Brain microvascular endothelial cell (primary cell): Measurements from ENCODE around the gene CHST15.

Experiments used
- DNase-seq: peaks from one replicate; pipeline ENCODE4 v3.0.0-alpha.2; 2020
- H3K27ac ChIP-seq: fragments of 250-450 bp; sonication (Bioruptor Pico); 2 replicates; pipeline ENCODE4 v1.5.1; 2020; ENCODE audit warnings: mild to moderate bottlenecking, moderate library complexity
- H3K27me3 ChIP-seq: fragments of 250-450 bp; sonication (Bioruptor Pico); replicated peaks from 2 replicates; pipeline ENCODE4 v1.5.1; 2020; ENCODE audit warnings: mild to moderate bottlenecking
- H3K36me3 ChIP-seq: fragments of 250-450 bp; sonication (Bioruptor Pico); replicated peaks from 2 replicates; pipeline ENCODE4 v1.5.1; 2020; ENCODE audit warnings: mild to moderate bottlenecking
- H3K4me3 ChIP-seq: 2 replicates; pipeline ENCODE4 v1.5.1; 2011; ENCODE audit warnings: low read depth, mild to moderate bottlenecking, control low read depth, low read length, moderate library complexity
- in situ Hi-C: cut with HindIII; loops from 2 replicates; pipeline ENCODE4 v1.10.0; 2017; ENCODE audit warnings: low sequenced_read_pairs, low pct_ligation_motif_present
- TF ChIP-seq, protein P1 (sequence below): IDR thresholded peaks from 2 replicates; pipeline ENCODE4 v1.5.1; 2011; ENCODE audit warnings: low read depth, mild to moderate bottlenecking, moderate library complexity, low read length, control low read depth, inconsistent platforms; ENCODE audit errors: missing control alignments

The CHST15 gene, protein sequence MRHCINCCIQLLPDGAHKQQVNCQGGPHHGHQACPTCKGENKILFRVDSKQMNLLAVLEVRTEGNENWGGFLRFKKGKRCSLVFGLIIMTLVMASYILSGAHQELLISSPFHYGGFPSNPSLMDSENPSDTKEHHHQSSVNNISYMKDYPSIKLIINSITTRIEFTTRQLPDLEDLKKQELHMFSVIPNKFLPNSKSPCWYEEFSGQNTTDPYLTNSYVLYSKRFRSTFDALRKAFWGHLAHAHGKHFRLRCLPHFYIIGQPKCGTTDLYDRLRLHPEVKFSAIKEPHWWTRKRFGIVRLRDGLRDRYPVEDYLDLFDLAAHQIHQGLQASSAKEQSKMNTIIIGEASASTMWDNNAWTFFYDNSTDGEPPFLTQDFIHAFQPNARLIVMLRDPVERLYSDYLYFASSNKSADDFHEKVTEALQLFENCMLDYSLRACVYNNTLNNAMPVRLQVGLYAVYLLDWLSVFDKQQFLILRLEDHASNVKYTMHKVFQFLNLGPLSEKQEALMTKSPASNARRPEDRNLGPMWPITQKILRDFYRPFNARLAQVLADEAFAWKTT

DNA sequence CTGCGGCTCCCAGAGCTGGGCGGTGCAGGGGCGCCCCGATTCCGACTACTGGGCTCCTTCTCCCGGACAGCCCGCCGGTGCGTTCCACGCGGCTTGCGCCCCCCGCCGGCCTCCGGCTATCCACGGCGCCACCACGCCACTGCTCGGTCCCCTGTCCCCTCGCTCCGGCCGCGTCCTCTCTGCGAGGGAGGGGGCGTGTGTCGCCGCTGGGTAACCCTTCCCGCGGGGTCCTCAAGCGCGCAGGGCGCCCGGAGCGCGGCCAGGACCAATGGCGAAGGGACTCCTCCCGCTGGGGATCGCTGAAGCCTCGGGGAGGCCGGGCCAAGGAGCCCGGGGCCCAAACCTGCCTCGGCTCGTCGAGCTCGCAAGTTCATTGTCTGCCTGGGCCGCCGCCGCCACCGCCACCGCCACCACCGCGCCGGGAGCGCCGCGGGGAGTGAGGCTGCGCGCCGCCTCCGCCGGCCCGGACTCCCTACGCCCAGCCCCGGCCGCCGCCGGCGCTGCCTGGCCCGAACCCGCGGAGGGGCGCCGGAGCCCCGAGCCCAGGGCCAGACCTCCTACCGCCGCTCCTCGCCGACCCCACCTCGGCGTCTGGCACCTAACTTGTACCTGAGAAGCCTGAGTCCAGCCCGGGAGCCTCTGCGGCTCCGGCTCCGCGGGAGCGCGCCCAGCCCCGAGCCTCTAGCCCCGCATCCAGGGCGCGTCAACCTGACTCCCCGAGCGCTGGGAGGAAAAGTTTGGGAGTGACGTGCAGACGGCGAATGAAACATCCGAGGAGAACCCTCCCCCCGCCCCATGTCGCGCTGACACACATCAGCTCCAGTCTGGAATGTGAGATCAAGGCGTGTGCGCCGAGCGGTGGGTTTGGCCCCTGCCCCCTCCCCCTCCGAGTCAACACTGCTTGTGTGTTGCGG lies at the start of gene CHST15:
Gene CHST15, minus strand, starts transcription at position 739 of the 914 bp plus-strand sequence. CDS start 47,386 bp downstream, outside the sequence.
- Histone ChIP-seq H3K36me3 (no peaks in the 10 kb centered on the region), H3K4me3 (peak within 1 kb of the TSS; percentile 57), H3K27ac (peak within 1 kb of the TSS; percentile 14), H3K27me3 (peaks cover 1% of the 10 kb centered on the region)
- TF ChIP-seq, protein P1, sequence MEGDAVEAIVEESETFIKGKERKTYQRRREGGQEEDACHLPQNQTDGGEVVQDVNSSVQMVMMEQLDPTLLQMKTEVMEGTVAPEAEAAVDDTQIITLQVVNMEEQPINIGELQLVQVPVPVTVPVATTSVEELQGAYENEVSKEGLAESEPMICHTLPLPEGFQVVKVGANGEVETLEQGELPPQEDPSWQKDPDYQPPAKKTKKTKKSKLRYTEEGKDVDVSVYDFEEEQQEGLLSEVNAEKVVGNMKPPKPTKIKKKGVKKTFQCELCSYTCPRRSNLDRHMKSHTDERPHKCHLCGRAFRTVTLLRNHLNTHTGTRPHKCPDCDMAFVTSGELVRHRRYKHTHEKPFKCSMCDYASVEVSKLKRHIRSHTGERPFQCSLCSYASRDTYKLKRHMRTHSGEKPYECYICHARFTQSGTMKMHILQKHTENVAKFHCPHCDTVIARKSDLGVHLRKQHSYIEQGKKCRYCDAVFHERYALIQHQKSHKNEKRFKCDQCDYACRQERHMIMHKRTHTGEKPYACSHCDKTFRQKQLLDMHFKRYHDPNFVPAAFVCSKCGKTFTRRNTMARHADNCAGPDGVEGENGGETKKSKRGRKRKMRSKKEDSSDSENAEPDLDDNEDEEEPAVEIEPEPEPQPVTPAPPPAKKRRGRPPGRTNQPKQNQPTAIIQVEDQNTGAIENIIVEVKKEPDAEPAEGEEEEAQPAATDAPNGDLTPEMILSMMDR = peak; percentile 5
- in situ Hi-C loops = no loop called here
- DNase-seq = peak; percentile 69

DNA sequence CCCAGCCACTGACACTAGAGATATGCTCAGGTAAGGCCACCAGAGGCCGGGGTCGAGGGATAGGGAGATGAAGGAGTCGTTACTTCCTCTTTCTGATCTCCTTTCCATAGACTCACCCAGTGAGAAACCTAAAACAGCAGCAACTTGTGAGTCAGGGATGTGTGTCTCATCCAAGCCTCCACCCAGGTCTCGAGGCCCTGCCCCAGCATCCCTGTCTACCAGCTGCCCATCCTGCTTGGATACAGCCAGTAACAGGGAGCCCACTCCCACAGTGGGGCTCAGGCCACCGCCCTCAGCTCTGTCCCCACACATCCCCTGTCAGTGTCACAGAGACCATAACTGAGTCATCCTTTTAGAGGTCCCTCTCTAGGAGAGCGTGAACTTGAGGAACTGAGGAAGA lies 49.6 kb upstream of the CHST15 start:
- H3K4me3 ChIP-seq = no peak overlapping the region

DNA sequence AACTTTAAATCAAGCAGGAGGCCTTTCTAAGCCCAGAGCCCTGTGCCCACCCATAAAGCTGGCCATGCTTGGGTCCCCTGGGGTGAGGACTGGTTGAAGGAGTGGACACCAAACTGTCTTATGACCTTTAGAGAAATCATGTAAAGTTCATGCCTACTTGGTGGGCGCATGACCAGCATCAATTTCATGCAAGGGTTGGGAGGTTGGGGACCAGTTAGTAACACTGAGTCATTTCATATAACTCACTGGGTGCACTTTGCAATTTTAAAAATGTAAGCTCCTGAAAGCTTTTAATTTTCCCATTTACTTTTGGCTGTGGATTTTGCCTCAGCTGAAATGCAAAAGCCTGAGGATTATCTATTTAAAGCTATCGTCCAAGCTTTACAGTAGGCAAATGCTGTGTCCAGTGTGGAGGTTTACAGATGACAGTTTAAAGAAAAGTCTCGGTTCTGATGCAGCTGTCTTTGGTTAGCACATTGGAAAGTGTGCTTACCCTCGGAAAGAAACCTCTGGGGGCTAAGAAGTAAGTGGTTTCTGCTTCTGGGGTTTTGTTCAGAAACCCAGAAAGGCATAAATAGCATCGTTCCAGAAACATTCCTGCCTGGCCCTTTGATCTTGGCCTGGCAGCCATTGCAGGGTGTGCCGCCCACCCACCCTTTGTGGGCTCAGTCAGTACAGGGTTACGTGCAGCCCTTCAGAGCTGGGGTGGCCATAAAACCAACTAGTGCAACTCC lies 48.8 kb upstream of the CHST15 start:
- H3K4me3 ChIP-seq = no peak overlapping the region
- in situ Hi-C loops = no loop called here

More for the DNA sequence above, 49.6 kb upstream of the CHST15 start:
- Histone ChIP-seq H3K27ac (no peak overlapping the region), H3K27me3 (no peaks in the 10 kb centered on the region), H3K36me3 (no peaks in the 10 kb centered on the region)
- TF ChIP-seq, protein P1 = no peak
- in situ Hi-C loops = no loop called here
- DNase-seq = no peak

DNA sequence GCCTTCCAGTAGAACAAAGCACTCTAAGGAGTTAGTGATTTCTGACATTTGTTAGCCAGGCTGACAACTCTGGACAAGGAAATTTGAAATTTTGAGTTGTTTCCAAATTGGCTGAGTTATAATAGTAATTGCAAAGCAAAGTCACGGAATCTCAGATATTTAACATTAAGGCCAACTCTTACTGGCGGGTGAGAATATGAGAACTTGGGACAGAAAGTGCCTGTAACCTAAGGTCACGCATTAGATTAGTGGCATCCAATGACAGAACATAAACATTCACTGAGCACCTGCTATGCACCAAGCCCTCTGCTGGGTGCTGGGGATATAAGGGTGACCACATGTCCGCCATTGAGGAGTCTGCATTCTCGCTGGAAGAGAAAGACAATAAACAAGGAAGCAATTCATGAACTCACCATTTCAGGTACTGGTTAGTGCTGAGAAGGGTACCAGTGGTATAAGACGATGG lies 45.5 kb upstream of the CHST15 start:
- in situ Hi-C loops = no loop called here
- TF ChIP-seq, protein P1 = no peak
- Histone ChIP-seq H3K4me3 (no peak overlapping the region), H3K36me3 (no peaks in the 10 kb centered on the region), H3K27ac (no peak overlapping the region), H3K27me3 (no peaks in the 10 kb centered on the region)
- DNase-seq = no peak

More for the DNA sequence above, 48.8 kb upstream of the CHST15 start:
- TF ChIP-seq, protein P1 = no peak
- H3K36me3 ChIP-seq = no peaks in the 10 kb centered on the region
- no peak for DNase-seq
- no peaks in the 10 kb centered on the region for H3K27me3 ChIP-seq
- H3K27ac ChIP-seq = no peak overlapping the region

DNA sequence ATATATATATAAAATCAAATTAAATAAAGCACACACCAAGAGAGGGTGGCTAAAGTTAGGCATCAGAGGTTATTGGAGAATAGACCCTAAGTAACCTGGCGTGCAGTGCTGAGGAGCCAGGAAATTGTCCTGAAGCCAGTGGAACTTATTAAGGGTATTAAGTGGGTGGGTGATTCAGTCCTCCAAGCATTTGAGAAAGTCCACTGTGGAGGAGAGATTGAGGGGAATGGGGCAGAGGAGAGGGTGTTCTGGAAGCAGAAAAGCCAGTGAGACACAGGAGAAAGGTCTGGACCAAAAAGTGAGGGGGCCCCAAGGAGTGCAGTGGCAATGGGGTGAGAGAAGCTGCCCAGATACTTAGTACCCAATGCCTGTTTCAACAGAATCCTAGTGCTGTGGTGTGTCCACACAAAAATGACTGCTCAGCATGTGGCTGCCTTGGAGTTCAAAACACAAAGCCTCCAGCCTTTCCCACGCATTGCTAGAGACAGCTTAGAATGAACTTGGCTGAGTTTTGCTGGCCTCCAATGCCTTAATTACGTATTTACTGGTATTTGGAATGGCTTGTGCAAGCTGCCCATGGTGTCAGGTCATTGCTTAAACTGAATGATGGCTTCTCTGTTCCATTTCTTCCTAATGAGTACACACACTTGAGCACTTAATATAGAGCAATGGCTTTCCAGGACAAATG lies 44.9 kb upstream of the CHST15 start:
- Histone ChIP-seq H3K27me3 (no peaks in the 10 kb centered on the region), H3K4me3 (no peak overlapping the region), H3K27ac (no peak overlapping the region), H3K36me3 (no peaks in the 10 kb centered on the region)
- no peak for DNase-seq
- in situ Hi-C loops = no loop called here
- TF ChIP-seq, protein P1 = no peak
